GM19438 (cell line): ENCODE results near the gene SH3BGRL.
"Not testable (repeated sequence)": the region's sequence is repeated elsewhere in the genome, so short reads cannot be mapped to it uniquely, and the experiment has no call there.

ENCODE experiments used
- ATAC-seq: cut with Tn5 transposase; IDR thresholded peaks from one replicate; pipeline ENCODE4 v1.9.1; 2021; ENCODE audit warnings: low read depth; ENCODE audit not compliant: unreplicated experiment

SH3BGRL gene

GRCh38 chrX:81259020-81259713 is 57.3 kb downstream of the SH3BGRL start:
- ATAC-seq: no peak

- no peak for ATAC-seq
Observed at GRCh38 chrX:81259714-81260395, 58.0 kb downstream of the SH3BGRL start.

GRCh38 chrX:81261576-81261975 is 59.7 kb downstream of the SH3BGRL start:
- ATAC-seq: no peak

- ATAC-seq: no peak
Observed at GRCh38 chrX:81263059-81263458, 61.2 kb downstream of the SH3BGRL start.

GRCh38 chrX:81278616-81279015 is 76.7 kb downstream of the SH3BGRL start:
- no peak for ATAC-seq

GRCh38 chrX:81280148-81280547 is 78.2 kb downstream of the SH3BGRL start:
- no peak for ATAC-seq

- no peak for ATAC-seq
Observed at GRCh38 chrX:81286075-81286474, 84.2 kb downstream of the SH3BGRL start.

- no peak for ATAC-seq
Observed at GRCh38 chrX:81286608-81287007, 84.7 kb downstream of the SH3BGRL start.

- ATAC-seq: no peak
Observed at GRCh38 chrX:81291996-81292395, 90.1 kb downstream of the SH3BGRL start.

GRCh38 chrX:81294101-81294500 is 92.2 kb downstream of the SH3BGRL start:
- ATAC-seq: no peak

GRCh38 chrX:81301877-81302276 is 100.0 kb downstream of the SH3BGRL start:
- ATAC-seq: no peak

GRCh38 chrX:81304563-81304962 is 102.7 kb downstream of the SH3BGRL start:
- no peak for ATAC-seq

GRCh38 chrX:81305240-81305639 is 103.3 kb downstream of the SH3BGRL start:
- no peak for ATAC-seq

- no peak for ATAC-seq
Observed at GRCh38 chrX:81308086-81308829, 106.4 kb downstream of the SH3BGRL start.

GRCh38 chrX:81316163-81316562 is 114.3 kb downstream of the SH3BGRL start:
- ATAC-seq: no peak

- ATAC-seq: not testable (repeated sequence)
Observed at GRCh38 chrX:81331653-81332052, 129.8 kb downstream of the SH3BGRL start.

GRCh38 chrX:81336455-81337152 is 134.7 kb downstream of the SH3BGRL start:
- ATAC-seq: no peak

GRCh38 chrX:81337805-81338204 is 135.9 kb downstream of the SH3BGRL start:
- no peak for ATAC-seq

- no peak for ATAC-seq
Observed at GRCh38 chrX:81338924-81339323, 137.0 kb downstream of the SH3BGRL start.

- not testable (repeated sequence) for ATAC-seq
Observed at GRCh38 chrX:81345296-81345695, 143.4 kb downstream of the SH3BGRL start.
